Uterus (tissue), 4 donors: Measurements from ENCODE around the gene FAM50A. TPM values are rescaled to one million over a fixed set of nuclear protein-coding genes. Genes with fewer than 3 reads are reported as not detected.
"Not testable (repeated sequence)": the region's sequence is repeated elsewhere in the genome, so short reads cannot be mapped to it uniquely, and the experiment has no call there.

Experiments used
- DNase-seq, 2 donors: peaks; one replicate each; pipeline ENCODE4 v3.0.0-alpha.2; 2019 to 2020
- H3K27ac ChIP-seq, 2 donors: fragments of 200-600 bp; sonication (generic); 1 replicate in 1 of 2; 2 replicates in 1 of 2; pipeline ENCODE4 v1.5.1; 2016 to 2018
- H3K27me3 ChIP-seq, 2 donors: fragments of 200-600 bp; sonication (generic); one replicate each; pipeline ENCODE4 v1.5.1; 2018 to 2019; ENCODE audit warnings: control low read depth in 1 of 2
- H3K36me3 ChIP-seq, 2 donors: fragments of 200-600 bp; sonication (generic); one replicate each; pipeline ENCODE4 v1.5.1; 2019; ENCODE audit warnings: control low read depth in 1 of 2
- H3K4me1 ChIP-seq, 2 donors: fragments of 200-600 bp; sonication (generic); one replicate each; pipeline ENCODE4 v1.5.1; 2018 to 2019; ENCODE audit warnings: control low read depth in 1 of 2
- H3K4me3 ChIP-seq, 2 donors: fragments of 200-600 bp; sonication (generic); 1 replicate in 1 of 2; 2 replicates in 1 of 2; pipeline ENCODE4 v1.5.1; 2018 to 2019; ENCODE audit warnings: mild to moderate bottlenecking in 1 of 2
- H3K9me3 ChIP-seq, 2 donors: fragments of 200-600 bp; sonication (generic); one replicate each; pipeline ENCODE4 v1.5.1; 2019; ENCODE audit warnings: control low read depth in 1 of 2
- POLR2A ChIP-seq, 2 donors: fragments of 450-650 bp; IDR thresholded peaks; one replicate each; pipeline ENCODE4 v1.6.1; 2016; ENCODE audit warnings: antibody characterized with exemption in 2 of 2, mild to moderate bottlenecking in 1 of 2, moderate library complexity in 1 of 2
- intact Hi-C: fragments of 100-400 bp; cut with DNase I; formaldehyde crosslinking; loops from one replicate; pipeline ENCODE4 v1.15.1; 2023; ENCODE audit warnings: low total_unique reads
- total RNA-seq, 4 donors: library from RNA; depleted of rRNA in 3 of 4; stranded (reverse); fragments of >200 nt in 3 of 4; gene quantifications; one replicate each; pipeline versions ENCODE4 v1.1.0 to v1.2.4, GENCODE V29; 2014 to 2023
- TF ChIP-seq, protein P1 (sequence below), 4 experiments: fragments of 200-600 bp in 2 of 4; fragments of 450-650 bp in 2 of 4; sonication (generic) in 2 of 4; IDR thresholded peaks; one replicate each; pipeline ENCODE4 v1.5.1; 2016 to 2019; ENCODE audit warnings: antibody characterized with exemption in 4 of 4, mild to moderate bottlenecking in 2 of 4, moderate library complexity in 1 of 4
- donor health status: DM: yes; HTN: yes; CAD: no.

Gene FAM50A, protein sequence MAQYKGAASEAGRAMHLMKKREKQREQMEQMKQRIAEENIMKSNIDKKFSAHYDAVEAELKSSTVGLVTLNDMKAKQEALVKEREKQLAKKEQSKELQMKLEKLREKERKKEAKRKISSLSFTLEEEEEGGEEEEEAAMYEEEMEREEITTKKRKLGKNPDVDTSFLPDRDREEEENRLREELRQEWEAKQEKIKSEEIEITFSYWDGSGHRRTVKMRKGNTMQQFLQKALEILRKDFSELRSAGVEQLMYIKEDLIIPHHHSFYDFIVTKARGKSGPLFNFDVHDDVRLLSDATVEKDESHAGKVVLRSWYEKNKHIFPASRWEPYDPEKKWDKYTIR
- 10 to 100 TPM; 16.4 to 48.8 (median 28.3) TPM for total RNA-seq

DNA sequence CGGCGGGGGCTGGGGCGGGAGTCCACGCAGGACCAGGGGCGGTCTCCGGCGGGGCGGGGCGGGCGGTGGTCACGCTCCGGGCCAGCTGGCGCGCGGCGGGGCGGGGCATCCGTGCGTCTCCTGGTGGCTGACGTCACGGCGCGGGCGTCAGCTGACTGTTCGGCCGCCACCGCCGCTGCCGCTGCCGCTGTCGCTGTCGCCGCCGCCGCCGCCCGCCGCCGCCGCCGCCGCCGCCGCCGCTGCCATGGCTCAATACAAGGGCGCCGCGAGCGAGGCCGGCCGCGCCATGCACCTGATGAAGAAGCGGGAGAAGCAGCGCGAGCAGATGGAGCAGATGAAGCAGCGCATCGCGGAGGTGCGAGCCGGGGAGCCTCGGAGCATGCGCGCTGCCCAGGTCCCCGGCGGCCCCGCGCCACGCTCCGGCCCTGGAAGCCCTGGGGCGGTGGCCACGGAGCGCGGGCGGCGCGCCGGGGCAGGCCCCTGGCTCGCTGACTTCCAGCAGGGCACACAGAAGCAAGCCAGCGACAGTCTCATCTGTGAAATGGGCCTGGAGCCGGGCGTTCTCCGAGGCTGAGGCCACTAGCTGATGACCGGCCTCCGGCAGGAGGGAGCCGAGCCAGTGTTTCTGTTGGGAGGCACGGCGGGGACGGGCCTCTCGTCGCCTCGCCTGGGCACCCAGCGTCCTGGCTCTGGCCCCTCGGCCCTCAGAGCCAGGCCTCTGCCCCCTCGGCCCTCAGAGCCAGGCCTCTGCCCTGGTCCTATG lies at the start of gene FAM50A:
FAM50A (plus strand) TSS at position 150 of the 763 bp plus-strand sequence; CDS start at position 245, 95 bp downstream.
- intact Hi-C loops, result no loop called here
- no peaks in the 10 kb centered on the region for H3K9me3 ChIP-seq
- no peaks in the 10 kb centered on the region for H3K4me1 ChIP-seq
- peak; percentile 51 to 63 for TF ChIP-seq POLR2A (IDR thresholded peaks at IDR 0.05)
- TF ChIP-seq, protein P1, sequence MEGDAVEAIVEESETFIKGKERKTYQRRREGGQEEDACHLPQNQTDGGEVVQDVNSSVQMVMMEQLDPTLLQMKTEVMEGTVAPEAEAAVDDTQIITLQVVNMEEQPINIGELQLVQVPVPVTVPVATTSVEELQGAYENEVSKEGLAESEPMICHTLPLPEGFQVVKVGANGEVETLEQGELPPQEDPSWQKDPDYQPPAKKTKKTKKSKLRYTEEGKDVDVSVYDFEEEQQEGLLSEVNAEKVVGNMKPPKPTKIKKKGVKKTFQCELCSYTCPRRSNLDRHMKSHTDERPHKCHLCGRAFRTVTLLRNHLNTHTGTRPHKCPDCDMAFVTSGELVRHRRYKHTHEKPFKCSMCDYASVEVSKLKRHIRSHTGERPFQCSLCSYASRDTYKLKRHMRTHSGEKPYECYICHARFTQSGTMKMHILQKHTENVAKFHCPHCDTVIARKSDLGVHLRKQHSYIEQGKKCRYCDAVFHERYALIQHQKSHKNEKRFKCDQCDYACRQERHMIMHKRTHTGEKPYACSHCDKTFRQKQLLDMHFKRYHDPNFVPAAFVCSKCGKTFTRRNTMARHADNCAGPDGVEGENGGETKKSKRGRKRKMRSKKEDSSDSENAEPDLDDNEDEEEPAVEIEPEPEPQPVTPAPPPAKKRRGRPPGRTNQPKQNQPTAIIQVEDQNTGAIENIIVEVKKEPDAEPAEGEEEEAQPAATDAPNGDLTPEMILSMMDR (IDR thresholded peaks at IDR 0.05), result peak in 2 of 4 experiments; percentile 4 to 12
- no peaks in the 10 kb centered on the region for H3K27me3 ChIP-seq
- H3K4me3 ChIP-seq, result peak within 1 kb of the TSS; percentile 15 to 44
- H3K27ac ChIP-seq, result peak within 1 kb of the TSS; percentile 86 to 89
- peak; percentile 74 to 79 for DNase-seq
- no peaks in the 10 kb centered on the region for H3K36me3 ChIP-seq

DNA sequence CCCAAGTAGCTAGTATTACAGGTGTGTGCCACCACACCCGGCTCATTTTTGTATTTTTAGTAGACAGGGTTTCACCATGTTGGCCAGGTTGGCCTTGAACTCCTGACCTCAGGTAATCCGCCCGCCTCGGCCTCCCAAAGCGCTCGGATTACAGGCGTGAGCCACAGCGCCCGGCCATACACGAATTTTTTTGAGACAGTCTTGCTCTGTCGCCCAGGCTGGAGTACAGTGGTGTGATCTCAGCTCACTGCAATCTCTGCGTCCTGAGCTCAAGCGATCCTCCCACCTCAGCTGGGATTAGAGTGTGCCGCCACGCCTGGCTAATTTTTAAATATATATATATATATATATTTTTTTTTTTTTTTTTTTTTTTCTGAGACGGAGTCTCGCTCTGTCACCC lies 47.6 kb upstream of the FAM50A start:
- H3K4me3 ChIP-seq, H3K27me3 ChIP-seq, H3K9me3 ChIP-seq, DNase-seq, intact Hi-C loops, H3K4me1 ChIP-seq, H3K36me3 ChIP-seq: not testable (repeated sequence)
- H3K27ac ChIP-seq, result peak overlapping the region; percentile 92 to 99

- H3K9me3 ChIP-seq, result no peaks in the 10 kb centered on the region
- H3K27ac ChIP-seq, result peak overlapping the region; percentile 92 to 99
- DNase-seq, result peak; percentile 80 to 83
- peak; percentile 13 to 43 for TF ChIP-seq POLR2A (IDR thresholded peaks at IDR 0.05)
- TF ChIP-seq, protein P1 (IDR thresholded peaks at IDR 0.05), result no peak
- H3K4me1 ChIP-seq, result no peaks in the 10 kb centered on the region
- H3K27me3 ChIP-seq, result no peaks in the 10 kb centered on the region
- H3K36me3 ChIP-seq, result no peaks in the 10 kb centered on the region
- peak overlapping the region; percentile 54 to 71 for H3K4me3 ChIP-seq
- intact Hi-C loops, result no loop called here
These were observed 46.7 kb upstream of the FAM50A start for GRCh38 chrX:154396973-154397887.

GRCh38 chrX:154397888-154398667 lies 45.9 kb upstream of the FAM50A start, which contains the start of gene RPL10:
Gene RPL10 (plus strand): TSS chrX:154398377. CDS start chrX:154398520, 143 bp downstream.
- peak; percentile 94 to 95 for DNase-seq
- Histone ChIP-seq H3K4me3 (peak within 1 kb of the TSS; percentile 59 to 71), H3K27ac (peak within 1 kb of the TSS; percentile 92 to 99), H3K9me3 (no peaks in the 10 kb centered on the region), H3K36me3 (no peaks in the 10 kb centered on the region), H3K4me1 (no peaks in the 10 kb centered on the region), H3K27me3 (no peaks in the 10 kb centered on the region)
- intact Hi-C loops, result no loop called here
- TF ChIP-seq, protein P1 (IDR thresholded peaks at IDR 0.05), result peak in 1 of 4 experiments; percentile 1
- peak; percentile 71 to 90 for TF ChIP-seq POLR2A (IDR thresholded peaks at IDR 0.05)
